K562 (cell line): ENCODE data around the gene NDUFC2. TPM values are rescaled to one million over a fixed set of nuclear protein-coding genes. Genes with fewer than 3 reads are reported as not detected.

Experiments used
- ATAC-seq: fragments of 200-7000 bp; cut with Tn5 transposase; 3 replicates; pipeline ENCODE4 v1.9.1; 2020; ENCODE audit warnings: moderate library complexity
- BruUV-seq: library from RNA; stranded (reverse); fragments of 400-500 nt; replicated peaks from 2 replicates; lab custom pipeline; 2021; lab: Mats Ljungman, UMichigan
- CTCF ChIA-PET: fragments of 300-600 bp; formaldehyde crosslinking; extraction: SDS; loops from one replicate; lab custom pipeline; 2021; ENCODE audit warnings: low intra/inter-chr PET ratio; lab: Yijun Ruan, JAX
- POLR2A ChIA-PET: fragments of 300-600, 350-650 bp; sonication (Branson Sonifier 250); formaldehyde crosslinking; extraction: SDS; loops from one replicate; lab custom pipeline; 2021; ENCODE audit warnings: antibody characterized with exemption, inconsistent platforms; lab: Yijun Ruan, JAX
- DNase-seq, 4 experiments: peaks; one replicate each; pipeline versions ENCODE4 v3.0.0 to v3.0.0-alpha.2; 2011 to 2018; ENCODE audit warnings: low spot score in 3 of 4, mixed read lengths in 3 of 4; ENCODE audit errors: extremely low read depth in 1 of 4
- FAIRE-seq: peaks from 2 replicates; lab custom pipeline; 2011; peaks lifted over from hg19 to GRCh38; lab: Jason Lieb, UNC
- H2AFZ ChIP-seq: 2 replicates; pipeline ENCODE4 v1.6.0; 2011; ENCODE audit warnings: low read depth, low read length, control low read depth, inconsistent platforms
- H3K27ac ChIP-seq: fragments of 200-600 bp; 3 replicates; pipeline ENCODE4 v1.8.0; 2011; ENCODE audit warnings: low read depth, mild to moderate bottlenecking, control low read depth, inconsistent platforms, low read length, moderate library complexity, mixed read lengths; ENCODE audit errors: extremely low read depth
- H3K27me3 ChIP-seq, 2 experiments: fragments of 300-600 bp in 1 of 2; 2 replicates in 1 of 2; 3 replicates in 1 of 2; pipeline versions ENCODE4 v1.6.0 to v1.8.0; 2011; ENCODE audit warnings: inconsistent platforms in 2 of 2, low read length in 2 of 2, mild to moderate bottlenecking in 1 of 2, mixed read lengths in 1 of 2, moderate library complexity in 1 of 2; ENCODE audit not compliant: control insufficient read depth in 2 of 2, insufficient read depth in 2 of 2
- H3K36me3 ChIP-seq: fragments of 300-600 bp; 3 replicates; pipeline ENCODE4 v1.8.0; 2011; ENCODE audit warnings: mild to moderate bottlenecking, low read length, inconsistent platforms; ENCODE audit not compliant: control insufficient read depth, insufficient read depth
- H3K4me1 ChIP-seq, 2 experiments: fragments of 200-600 bp in 1 of 2; replicated peaks in 1 of 2; 2 replicates in 1 of 2; 3 replicates in 1 of 2; pipeline versions ENCODE4 v1.5.1 to v1.8.0; 2011; ENCODE audit warnings: inconsistent platforms in 2 of 2, low read length in 2 of 2, mild to moderate bottlenecking in 1 of 2, mixed read lengths in 1 of 2, moderate library complexity in 1 of 2; ENCODE audit not compliant: control insufficient read depth in 2 of 2, insufficient read depth in 2 of 2
- H3K4me2 ChIP-seq: 2 replicates; pipeline ENCODE4 v1.6.1; 2011; ENCODE audit warnings: low read length, control low read depth, inconsistent platforms, mixed read lengths; ENCODE audit not compliant: insufficient read depth
- H3K4me3 ChIP-seq: fragments of 200-600 bp; sonication (generic), shearing (Covaris generic); 2 replicates; pipeline ENCODE4 v1.5.1; 2016; ENCODE audit warnings: control low read depth, inconsistent platforms
- H3K79me2 ChIP-seq: fragments of 200-600 bp; 3 replicates; pipeline ENCODE4 v1.8.0; 2011; ENCODE audit warnings: low read length, inconsistent platforms; ENCODE audit not compliant: control insufficient read depth, insufficient read depth
- H3K9ac ChIP-seq, 2 experiments: 2 replicates each; pipeline versions ENCODE4 v1.6.0 to v1.6.1; 2011; ENCODE audit warnings: low read depth in 2 of 2, low read length in 2 of 2, control low read depth in 1 of 2, inconsistent platforms in 1 of 2, mild to moderate bottlenecking in 1 of 2, mixed read lengths in 1 of 2; ENCODE audit not compliant: insufficient read depth in 1 of 2
- H3K9me1 ChIP-seq: one replicate; pipeline ENCODE4 v1.6.0; 2011; ENCODE audit warnings: inconsistent platforms, mild to moderate bottlenecking, low read length, moderate library complexity; ENCODE audit not compliant: control insufficient read depth, insufficient read depth
- H3K9me3 ChIP-seq: replicated peaks from 2 replicates; pipeline ENCODE4 v1.5.1; 2011; ENCODE audit warnings: low read depth, low read length, inconsistent platforms; ENCODE audit not compliant: control insufficient read depth, insufficient read depth
- H4K20me1 ChIP-seq: replicated peaks from 2 replicates; pipeline ENCODE4 v1.6.1; 2011; ENCODE audit warnings: low read length, inconsistent platforms, mixed read lengths; ENCODE audit not compliant: control insufficient read depth, insufficient read depth
- CBX8 ChIP-seq: fragments of 200-600 bp; sonication (generic); IDR thresholded peaks from 2 replicates; pipeline ENCODE4 v1.6.1; 2012; ENCODE audit warnings: borderline replicate concordance, mixed run types, low read depth, mild to moderate bottlenecking, moderate library complexity, mixed read lengths, low read length, control low read depth, inconsistent platforms; ENCODE audit not compliant: poor library complexity, severe bottlenecking; ENCODE audit errors: extremely low read depth
- HBP1 ChIP-seq: fragments of 450-650 bp; formaldehyde crosslinking; IDR thresholded peaks from 2 replicates; pipeline ENCODE4 v1.4.0; 2022; ENCODE audit warnings: missing genetic modification characterization
- HMGXB4 ChIP-seq: sonication (generic); formaldehyde crosslinking; IDR thresholded peaks from 2 replicates; pipeline ENCODE4 v1.8.1; 2023; ENCODE audit warnings: mild to moderate bottlenecking, missing genetic modification reagents
- SRSF7 ChIP-seq: fragments of 200-400 bp; formaldehyde crosslinking; optimal IDR thresholded peaks from 2 replicates; pipeline ENCODE3; 2017; ENCODE audit warnings: mild to moderate bottlenecking, low read depth, low read length
- TSC22D4 ChIP-seq: fragments of 450-650 bp; IDR thresholded peaks from 2 replicates; pipeline ENCODE4 v1.6.1; 2016; ENCODE audit warnings: missing genetic modification characterization, missing biosample characterization, control low read depth
- USF1 ChIP-seq: sonication (generic); formaldehyde crosslinking; IDR thresholded peaks from 2 replicates; pipeline ENCODE4 v1.9.0; 2022; ENCODE audit warnings: mild to moderate bottlenecking, missing genetic modification reagents
- WGBS: fragments of 100-300 bp; shearing (Covaris generic); methylation state at CpG from one replicate; pipeline ENCODE4 v1.1.6; 2016; ENCODE audit warnings: low coverage, mixed read lengths; ENCODE audit not compliant: insufficient coverage; ENCODE audit errors: missing lambda C conversion rate; 5-methylcytosine and 5-hydroxymethylcytosine counted together
- in situ Hi-C: fragments of 300-500 bp; cut with MboI; formaldehyde crosslinking; loops from 4 replicates; pipeline ENCODE4 v1.15.0; 2018; ENCODE audit warnings: inconsistent platforms, mixed read lengths
- intact Hi-C: fragments of 100-400 bp; cut with micrococcal nuclease; formaldehyde crosslinking; loops from 2 replicates; pipeline ENCODE4 v1.14.2; 2022
- polyA plus RNA-seq, 8 experiments: library from polyadenylated mRNA; depleted of rRNA in 4 of 8; stranded (reverse) in 5 of 8; unstranded in 3 of 8; fragments of >200 nt; fragmentation: Nextera tagmentation in 2 of 8; fragmentation: Illumina TruSeq in 1 of 8; extraction: Ambion mirVana in 2 of 8; extraction: Trizol in 1 of 8; gene quantifications; 2 replicates each; pipeline versions ENCODE4 v1.2.1 to v1.2.3, GENCODE V29; 2011 to 2014; ENCODE audit warnings: inconsistent platforms in 1 of 8, missing spikeins in 1 of 8
- total RNA-seq, 7 experiments: library from RNA; depleted of rRNA in 6 of 7; stranded (reverse); fragments of >200 nt in 6 of 7; fragmentation: Illumina TruSeq in 2 of 7; extraction: Trizol in 2 of 7; gene quantifications; 2 replicates each; pipeline versions ENCODE4 v1.2.1 to v1.2.3, GENCODE V29; 2011 to 2021; ENCODE audit warnings: low replicate concordance in 1 of 7

The NDUFC2 gene
- total and polyA plus RNA-seq, 9 of the 15 experiments (the other 6 are each of a cell fraction or from before 2014, with no cell fraction given), result 168 to 1,119 (median 442) TPM

GRCh38 chr11:78034623-78035022, 45.0 kb downstream of the NDUFC2 start:
- in situ Hi-C loops, result no loop called here
- CTCF ChIA-PET, result interaction anchor here (1.1 kb wide), 1 partner anchor 257 kb away, joined by 4 read pairs; no protein-coding TSS in a partner anchor
- BruUV-seq, result no TSS peak
- no peak for TF ChIP-seq SRSF7
- TF ChIP-seq HMGXB4 (CRISPR knock-in tag), result no peak
- TF ChIP-seq CBX8, result no peak
- no peak for TF ChIP-seq HBP1 (CRISPR knock-in tag)
- no peak for TF ChIP-seq TSC22D4 (tag)
- TF ChIP-seq USF1 (CRISPR knock-in tag), result peak; percentile 37; the same call in 1 of the 2 replicates

More at GRCh38 chr11:78034623-78035022, 45.0 kb downstream of the NDUFC2 start:
- intact Hi-C loops, result no loop called here
- Histone ChIP-seq H3K27me3 (no peaks in the 10 kb centered on the region), H3K9me3 (no peaks in the 10 kb centered on the region), H3K4me1 (peaks cover 13 to 29% of the 10 kb centered on the region in 2 experiments), H3K4me3 (no peak overlapping the region), H3K9ac (peak overlapping the region in 1 of 2 experiments; percentile 76; a peak in 2 of 4 replicates), H3K4me2 (peak overlapping the region; percentile 39; the same call in 1 of the 2 replicates), H3K79me2 (no peaks in the 10 kb centered on the region), H4K20me1 (no peaks in the 10 kb centered on the region), H3K36me3 (no peaks in the 10 kb centered on the region), H3K9me1 (no peaks in the 10 kb centered on the region), H2AFZ (peak overlapping the region; percentile 97), H3K27ac (peak overlapping the region; percentile 52; the same call in 2 of the 3 replicates)
- POLR2A ChIA-PET, result no interaction called here
- ATAC-seq (peak; percentile 77), DNase-seq (peak; percentile 49 to 54 (median 52)), FAIRE-seq (peak; percentile 76)
- 8% methylated on average over 10 of the region's 10 CpGs for WGBS
